ENCODE results near the gene MC1R. TPM values are rescaled to one million over a fixed set of nuclear protein-coding genes. Genes with fewer than 3 reads are reported as not detected.

The MC1R gene
- total and polyA plus RNA-seq, 10 of the 15 experiments (the other 5 are each of a cell fraction or from before 2014, with no cell fraction given), result 0.06 to 2.3 (median 0.45) TPM

- Histone ChIP-seq H3K9me3 (replicated peaks; ENCODE audit: control insufficient read depth, insufficient read depth, low read length) (no peaks in the 10 kb centered on the region; the same call in 2 of the 3 replicates), H2AFZ (ENCODE audit: control insufficient read depth, low read depth, low read length) (no peak overlapping the region), H4K20me1 (ENCODE audit: control insufficient read depth, insufficient read depth) (no peaks in the 10 kb centered on the region), H3K79me2 (ENCODE audit: control insufficient read depth, insufficient read depth, low read length) (no peaks in the 10 kb centered on the region), H3K4me1 (ENCODE audit: control insufficient read depth, insufficient read depth, low read length) (no peaks in the 10 kb centered on the region), H3K4me3 (no peak overlapping the region), H3K36me3 (ENCODE audit: control insufficient read depth in 2 of 2, insufficient read depth in 2 of 2, low read length in 1 of 2) (peaks cover 14 to 27% of the 10 kb centered on the region in 2 experiments), H3K9ac (ENCODE audit: control insufficient read depth, insufficient read depth, low read length) (no peak overlapping the region), H3K27ac (ENCODE audit: control insufficient read depth, insufficient read depth) (no peak overlapping the region), H3K27me3 (replicated peaks in 1 of 2; ENCODE audit: control insufficient read depth in 2 of 2, insufficient read depth in 2 of 2, low read length in 1 of 2) (no peaks in the 10 kb centered on the region), H3K4me2 (ENCODE audit: control insufficient read depth, insufficient read depth) (no peak overlapping the region)
- TF ChIP-seq ZBED1 (IDR thresholded peaks at IDR 0.05; ENCODE audit: borderline replicate concordance), result no peak
- TF ChIP-seq CHD1 (IDR thresholded peaks at IDR 0.05; ENCODE audit: low read depth, low read length), result no peak
- no peak for TF ChIP-seq ESRRA (IDR thresholded peaks at IDR 0.05; ENCODE audit: low read length)
- no peak for TF ChIP-seq MEF2A (IDR thresholded peaks at IDR 0.05; ENCODE audit: insufficient read depth, low read depth, low read length)
- TF ChIP-seq RELA (IDR thresholded peaks at IDR 0.05; ENCODE audit: borderline replicate concordance, partially characterized antibody), result no peak
- no peak for TF ChIP-seq MYC (IDR thresholded peaks at IDR 0.05; ENCODE audit: insufficient read depth, insufficient read length, insufficient replicate concordance, low read length, severe bottlenecking)
- TF ChIP-seq NKRF (conservative IDR thresholded peaks at IDR 0.05), result no peak
- no peak for FAIRE-seq
- ChIA-PET CTCF (no interaction called here), SMC1A (ENCODE audit: uncharacterized antibody, unreplicated experiment) (no interaction called here), RAD21 (ENCODE audit: unreplicated experiment) (interaction anchor here (1.5 kb wide), 1 partner anchor 42 kb away, joined by 3 read pairs; no protein-coding TSS in a partner anchor), POLR2A (no interaction called here)
- intact Hi-C loops (cut with micrococcal nuclease; ENCODE audit: unreplicated experiment) (no loop called here), in situ Hi-C loops (cut with MboI) (no loop called here)
- no peak for DNase-seq (ENCODE audit: low read depth, low spot score)
- WGBS (ENCODE audit: insufficient coverage, insufficient replicate concordance, low lambda C conversion rate, missing lambda C conversion rate), result 92% methylated on average over 19 of the region's 19 CpGs
- no peak for ATAC-seq
- no TSS peak for BruUV-seq (replicated peaks)
These were observed 14.7 kb upstream of the MC1R start for GRCh38 chr16:89903908-89904515.
